Measurements from ENCODE around the gene COX7A1.

Gene COX7A1

DNA sequence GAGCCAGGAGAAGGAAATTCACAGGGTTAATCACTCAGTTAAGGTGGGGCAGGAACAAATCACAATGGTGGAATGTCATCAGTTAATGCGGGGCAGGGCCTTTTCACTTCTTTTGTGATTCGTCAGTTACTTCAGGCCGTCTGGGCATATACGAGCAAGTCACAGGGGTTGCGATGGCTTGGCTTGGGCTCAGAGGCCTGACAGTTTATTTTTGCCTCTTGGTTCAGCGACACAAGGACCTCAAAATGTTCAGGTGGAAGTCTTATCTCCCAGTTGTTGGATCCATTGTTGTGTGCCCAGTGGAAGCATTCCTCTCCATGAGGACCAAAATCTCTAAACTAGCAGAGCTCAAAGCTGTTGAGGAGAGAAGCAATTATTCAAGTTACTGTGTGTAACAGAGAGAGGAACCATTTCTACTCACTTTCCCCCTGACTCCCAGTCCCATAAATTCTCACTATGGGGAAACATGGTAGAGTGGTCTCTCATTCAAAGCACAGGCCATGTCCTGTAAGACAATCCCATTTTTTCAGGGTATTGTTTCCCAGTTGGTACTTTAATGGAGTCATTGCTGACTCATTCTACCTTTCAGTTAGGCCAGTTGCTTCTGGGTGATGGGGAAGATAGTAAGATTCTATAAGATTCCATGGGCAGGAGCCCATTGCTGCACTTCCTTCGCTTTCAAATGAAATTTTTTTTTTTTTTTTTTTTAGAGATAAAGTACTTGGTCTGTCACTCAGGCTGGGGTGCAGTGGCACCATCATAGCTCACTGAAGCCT, 8.8 kb upstream of the COX7A1 start:
- Histone ChIP-seq H4K8ac (ENCODE audit: low read depth, low read length) (no peak overlapping the region), H3K4me2 (ENCODE audit: low read length) (no peak overlapping the region), H3K9ac (ENCODE audit: low read length) (no peak overlapping the region), H2BK12ac (ENCODE audit: low read length) (no peak overlapping the region), H3K9me3 (ENCODE audit: insufficient read depth, low read depth, low read length) (peaks cover 2% of the 10 kb centered on the region), H2BK5ac (ENCODE audit: low read depth, low read length, poor library complexity) (no peak overlapping the region), H2AK5ac (ENCODE audit: low read length) (no peak overlapping the region), H3K14ac (ENCODE audit: low read length) (no peak overlapping the region), H4K12ac (ENCODE audit: low read depth, low read length) (no peak overlapping the region), H3K79me1 (ENCODE audit: low read length) (no peaks in the 10 kb centered on the region), H3K23ac (ENCODE audit: low read length) (no peak overlapping the region), H3K79me2 (ENCODE audit: control insufficient read depth, insufficient read depth, low read length, poor library complexity) (no peaks in the 10 kb centered on the region), H3K4ac (ENCODE audit: low read depth, low read length) (no peak overlapping the region), H3K27ac (ENCODE audit: low read depth, low read length) (no peak overlapping the region), H4K91ac (ENCODE audit: low read depth, low read length) (no peak overlapping the region), H3K4me1 (ENCODE audit: control insufficient read depth in 1 of 2, insufficient read depth in 2 of 2, low read length in 2 of 2) (no peaks in the 10 kb centered on the region), H3K27me3 (ENCODE audit: insufficient read depth, low read length) (no peaks in the 10 kb centered on the region), H2BK120ac (ENCODE audit: insufficient read depth, low read length, poor library complexity) (no peak overlapping the region), H2AFZ (ENCODE audit: insufficient read depth, low read length, poor library complexity) (no peak overlapping the region), H3K4me3 (ENCODE audit: low read depth, low read length) (no peak overlapping the region), H3K36me3 (ENCODE audit: control insufficient read depth in 1 of 2, insufficient read depth in 2 of 2, low read length in 2 of 2) (peaks cover 10 to 13% of the 10 kb centered on the region in 2 experiments), H3K18ac (ENCODE audit: low read length) (no peak overlapping the region)
- DNase-seq, result no peak
- WGBS (ENCODE audit: extremely low coverage, insufficient coverage, insufficient read length), result no CpG with 5 or more reads among the region's 7 CpGs

DNA sequence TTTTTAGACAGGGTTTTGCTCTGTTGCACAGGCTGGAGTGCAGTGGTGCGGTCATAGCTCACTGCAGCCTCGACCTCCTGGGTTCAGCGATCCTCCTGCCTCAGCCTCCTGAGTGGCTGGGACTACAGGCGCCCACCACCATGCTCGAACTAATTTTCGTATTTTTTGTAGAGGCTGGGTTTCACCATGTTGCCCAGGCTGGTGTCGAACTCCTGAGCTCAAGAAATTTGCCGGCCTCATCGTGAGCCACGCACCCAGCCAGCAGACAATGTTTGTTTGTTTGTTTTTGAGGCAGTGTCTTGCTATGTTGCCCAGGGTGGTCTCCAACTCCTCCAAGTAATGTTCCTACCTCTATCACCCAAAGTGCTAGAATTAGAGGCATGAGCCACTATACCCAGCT, 879 bp upstream of the COX7A1 start:
- no CpG with 5 or more reads among the region's 10 CpGs for WGBS (ENCODE audit: extremely low coverage, insufficient coverage, insufficient read length)
- H3K4ac ChIP-seq (ENCODE audit: low read depth, low read length), result no peak overlapping the region

DNA sequence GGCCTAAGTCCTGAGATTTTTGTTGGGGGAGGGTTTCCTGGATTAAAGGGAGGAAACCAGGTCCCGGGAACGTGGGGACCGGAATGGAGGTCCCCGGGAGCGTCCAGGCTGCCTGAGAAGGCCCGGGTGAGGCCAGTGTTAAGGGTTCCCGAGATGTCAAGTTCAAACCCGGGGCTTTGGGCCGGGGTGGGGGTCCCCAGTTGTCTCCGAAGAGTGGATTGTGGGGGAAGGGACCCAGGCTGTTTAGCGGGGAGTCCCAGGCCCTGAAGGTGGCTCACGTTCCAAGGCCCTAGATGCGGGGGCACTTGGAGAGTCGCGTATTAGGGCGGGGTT, 262 bp downstream of the COX7A1 start:
- Histone ChIP-seq H3K4me1 (ENCODE audit: control insufficient read depth in 1 of 2, insufficient read depth in 2 of 2, low read length in 2 of 2) (no peaks in the 10 kb centered on the region), H3K4me2 (ENCODE audit: low read length) (no peak overlapping the region), H3K79me1 (ENCODE audit: low read length) (no peaks in the 10 kb centered on the region), H2BK120ac (ENCODE audit: insufficient read depth, low read length, poor library complexity) (no peak overlapping the region), H3K79me2 (ENCODE audit: control insufficient read depth, insufficient read depth, low read length, poor library complexity) (no peaks in the 10 kb centered on the region), H3K36me3 (ENCODE audit: control insufficient read depth in 1 of 2, insufficient read depth in 2 of 2, low read length in 2 of 2) (peaks cover 50 to 55% of the 10 kb centered on the region in 2 experiments), H3K4ac (ENCODE audit: low read depth, low read length) (no peak overlapping the region), H3K9ac (ENCODE audit: low read length) (no peak overlapping the region), H4K8ac (ENCODE audit: low read depth, low read length) (no peak overlapping the region), H2AK5ac (ENCODE audit: low read length) (no peak overlapping the region), H2BK5ac (ENCODE audit: low read depth, low read length, poor library complexity) (no peak overlapping the region), H3K9me3 (ENCODE audit: insufficient read depth, low read depth, low read length) (peaks cover 1% of the 10 kb centered on the region), H3K23ac (ENCODE audit: low read length) (no peak overlapping the region), H3K14ac (ENCODE audit: low read length) (no peak overlapping the region), H4K91ac (ENCODE audit: low read depth, low read length) (no peak overlapping the region), H2BK12ac (ENCODE audit: low read length) (no peak overlapping the region), H3K4me3 (ENCODE audit: low read depth, low read length) (no peak overlapping the region), H3K27me3 (ENCODE audit: insufficient read depth, low read length) (no peaks in the 10 kb centered on the region), H3K18ac (ENCODE audit: low read length) (no peak overlapping the region), H3K27ac (ENCODE audit: low read depth, low read length) (no peak overlapping the region), H2AFZ (ENCODE audit: insufficient read depth, low read length, poor library complexity) (no peak overlapping the region), H4K12ac (ENCODE audit: low read depth, low read length) (no peak overlapping the region)
- WGBS (ENCODE audit: extremely low coverage, insufficient coverage, insufficient read length), result no CpG with 5 or more reads among the region's 16 CpGs
- DNase-seq, result no peak

More for the DNA sequence above, 879 bp upstream of the COX7A1 start:
- H4K91ac ChIP-seq (ENCODE audit: low read depth, low read length), result no peak overlapping the region
- no peaks in the 10 kb centered on the region for H3K79me1 ChIP-seq (ENCODE audit: low read length)
- H2BK120ac ChIP-seq (ENCODE audit: insufficient read depth, low read length, poor library complexity), result no peak overlapping the region
- no peak overlapping the region for H4K8ac ChIP-seq (ENCODE audit: low read depth, low read length)
- H3K36me3 ChIP-seq (ENCODE audit: control insufficient read depth in 1 of 2, insufficient read depth in 2 of 2, low read length in 2 of 2), result peaks cover 41 to 46% of the 10 kb centered on the region in 2 experiments
- H3K79me2 ChIP-seq (ENCODE audit: control insufficient read depth, insufficient read depth, low read length, poor library complexity), result no peaks in the 10 kb centered on the region
- no peak overlapping the region for H3K27ac ChIP-seq (ENCODE audit: low read depth, low read length)
- no peak overlapping the region for H2AK5ac ChIP-seq (ENCODE audit: low read length)
- H3K4me3 ChIP-seq (ENCODE audit: low read depth, low read length), result no peak overlapping the region
- no peak overlapping the region for H2BK12ac ChIP-seq (ENCODE audit: low read length)
- H3K9me3 ChIP-seq (ENCODE audit: insufficient read depth, low read depth, low read length), result peaks cover 1% of the 10 kb centered on the region
- H4K12ac ChIP-seq (ENCODE audit: low read depth, low read length), result no peak overlapping the region
- no peak overlapping the region for H2AFZ ChIP-seq (ENCODE audit: insufficient read depth, low read length, poor library complexity)
- no peak overlapping the region for H3K4me2 ChIP-seq (ENCODE audit: low read length)
- H3K23ac ChIP-seq (ENCODE audit: low read length), result no peak overlapping the region
- no peak overlapping the region for H3K9ac ChIP-seq (ENCODE audit: low read length)
- no peak overlapping the region for H3K14ac ChIP-seq (ENCODE audit: low read length)
- no peak overlapping the region for H2BK5ac ChIP-seq (ENCODE audit: low read depth, low read length, poor library complexity)
- no peak for DNase-seq
- no peak overlapping the region for H3K18ac ChIP-seq (ENCODE audit: low read length)
- no peaks in the 10 kb centered on the region for H3K27me3 ChIP-seq (ENCODE audit: insufficient read depth, low read length)
- H3K4me1 ChIP-seq (ENCODE audit: control insufficient read depth in 1 of 2, insufficient read depth in 2 of 2, low read length in 2 of 2), result no peaks in the 10 kb centered on the region

DNA sequence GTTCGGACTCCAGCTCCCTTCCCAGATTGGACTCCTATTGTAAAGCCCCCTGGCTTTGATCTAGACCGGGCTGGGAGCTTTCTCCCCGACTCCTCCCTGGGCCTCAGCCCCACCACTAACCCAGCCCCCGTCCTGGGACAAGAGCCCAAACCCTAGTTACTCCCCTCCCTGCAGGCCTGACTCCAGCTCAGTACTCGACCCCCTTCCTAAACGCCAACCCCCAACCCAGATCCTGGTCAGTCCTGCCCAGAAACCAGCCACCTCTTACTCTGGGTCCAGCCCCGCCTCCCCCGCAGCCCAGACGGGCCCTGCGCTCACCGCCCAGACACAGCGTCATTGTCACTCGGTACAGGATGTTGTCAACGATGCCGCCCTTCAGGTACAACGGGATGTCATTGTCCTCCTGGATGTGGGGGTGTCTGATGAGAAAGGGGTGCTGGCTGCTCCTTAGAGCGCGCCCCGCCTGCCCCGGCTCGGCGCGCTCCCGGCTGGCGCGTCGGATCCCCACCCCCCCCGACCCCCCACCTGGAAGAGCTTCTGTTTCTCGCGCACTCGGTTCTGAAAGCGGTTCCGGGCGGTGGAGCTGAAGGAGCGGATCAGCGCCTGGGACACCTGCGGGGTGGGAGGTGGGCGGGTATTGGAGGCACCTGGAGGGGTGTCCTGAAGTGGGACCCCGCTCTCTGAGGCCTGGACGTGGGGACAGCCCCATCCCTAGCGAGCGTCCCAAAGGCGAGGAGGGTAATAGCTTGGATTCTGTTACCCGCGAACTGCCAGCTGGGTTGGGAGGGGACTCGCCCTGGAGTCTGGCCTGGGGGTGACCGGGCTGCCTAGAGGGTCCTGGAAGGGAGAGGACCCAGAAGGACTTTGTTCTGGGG, 866 bp downstream of the COX7A1 start:
- Histone ChIP-seq H3K79me1 (ENCODE audit: low read length) (no peaks in the 10 kb centered on the region), H3K23ac (ENCODE audit: low read length) (no peak overlapping the region), H2BK5ac (ENCODE audit: low read depth, low read length, poor library complexity) (no peak overlapping the region), H2AFZ (ENCODE audit: insufficient read depth, low read length, poor library complexity) (no peak overlapping the region), H2BK120ac (ENCODE audit: insufficient read depth, low read length, poor library complexity) (no peak overlapping the region), H4K8ac (ENCODE audit: low read depth, low read length) (no peak overlapping the region), H3K27ac (ENCODE audit: low read depth, low read length) (no peak overlapping the region), H2AK5ac (ENCODE audit: low read length) (no peak overlapping the region), H3K14ac (ENCODE audit: low read length) (no peak overlapping the region), H4K91ac (ENCODE audit: low read depth, low read length) (no peak overlapping the region), H4K12ac (ENCODE audit: low read depth, low read length) (no peak overlapping the region), H3K9me3 (ENCODE audit: insufficient read depth, low read depth, low read length) (peaks cover 1% of the 10 kb centered on the region), H3K4me1 (ENCODE audit: control insufficient read depth in 1 of 2, insufficient read depth in 2 of 2, low read length in 2 of 2) (no peaks in the 10 kb centered on the region), H3K4me3 (ENCODE audit: low read depth, low read length) (no peak overlapping the region), H3K4ac (ENCODE audit: low read depth, low read length) (no peak overlapping the region), H2BK12ac (ENCODE audit: low read length) (no peak overlapping the region), H3K9ac (ENCODE audit: low read length) (no peak overlapping the region), H3K79me2 (ENCODE audit: control insufficient read depth, insufficient read depth, low read length, poor library complexity) (no peaks in the 10 kb centered on the region), H3K18ac (ENCODE audit: low read length) (no peak overlapping the region), H3K36me3 (ENCODE audit: control insufficient read depth in 1 of 2, insufficient read depth in 2 of 2, low read length in 2 of 2) (peaks cover 57 to 61% of the 10 kb centered on the region in 2 experiments), H3K27me3 (ENCODE audit: insufficient read depth, low read length) (no peaks in the 10 kb centered on the region), H3K4me2 (ENCODE audit: low read length) (no peak overlapping the region)
- no peak for DNase-seq
- no CpG with 5 or more reads among the region's 47 CpGs for WGBS (ENCODE audit: extremely low coverage, insufficient coverage, insufficient read length)

All from trophoblast cell (in vitro differentiated cells and primary cell).